Measurements from ENCODE around the gene KMT2E.

DNA sequence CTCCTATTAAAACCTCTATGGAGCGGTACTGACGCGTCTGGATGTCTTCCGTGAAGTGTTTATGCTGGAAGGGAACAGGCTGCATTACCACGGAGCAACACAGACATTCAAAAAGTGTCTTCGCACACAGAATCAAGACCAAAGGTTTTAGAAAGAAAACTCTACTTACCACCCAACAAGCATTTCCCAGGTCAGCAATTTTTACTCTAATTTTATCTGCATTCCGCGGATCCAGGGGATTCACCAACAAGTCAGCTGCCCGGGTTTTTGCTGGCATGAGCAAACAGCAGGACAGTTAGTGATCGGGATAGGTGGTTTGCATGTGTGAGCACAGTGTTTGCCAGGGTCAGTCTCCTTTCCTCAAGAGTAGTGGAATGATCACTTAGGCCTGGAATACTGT, 118.8 kb downstream of the KMT2E start:
- no peak for TF ChIP-seq CTCF (IDR thresholded peaks at IDR 0.05; ENCODE audit: insufficient read depth, low read depth, low read length)
- no peak for TF ChIP-seq EZH2 (IDR thresholded peaks at IDR 0.05; ENCODE audit: insufficient read depth, low read length)
